ENCODE results near the gene UBE2I. TPM values are rescaled to one million over a fixed set of nuclear protein-coding genes. Genes with fewer than 3 reads are reported as not detected.

UBE2I gene
- total RNA-seq, 6 experiments from 2014 or later = 25.0 to 48.0 (median 39.3) TPM

DNA sequence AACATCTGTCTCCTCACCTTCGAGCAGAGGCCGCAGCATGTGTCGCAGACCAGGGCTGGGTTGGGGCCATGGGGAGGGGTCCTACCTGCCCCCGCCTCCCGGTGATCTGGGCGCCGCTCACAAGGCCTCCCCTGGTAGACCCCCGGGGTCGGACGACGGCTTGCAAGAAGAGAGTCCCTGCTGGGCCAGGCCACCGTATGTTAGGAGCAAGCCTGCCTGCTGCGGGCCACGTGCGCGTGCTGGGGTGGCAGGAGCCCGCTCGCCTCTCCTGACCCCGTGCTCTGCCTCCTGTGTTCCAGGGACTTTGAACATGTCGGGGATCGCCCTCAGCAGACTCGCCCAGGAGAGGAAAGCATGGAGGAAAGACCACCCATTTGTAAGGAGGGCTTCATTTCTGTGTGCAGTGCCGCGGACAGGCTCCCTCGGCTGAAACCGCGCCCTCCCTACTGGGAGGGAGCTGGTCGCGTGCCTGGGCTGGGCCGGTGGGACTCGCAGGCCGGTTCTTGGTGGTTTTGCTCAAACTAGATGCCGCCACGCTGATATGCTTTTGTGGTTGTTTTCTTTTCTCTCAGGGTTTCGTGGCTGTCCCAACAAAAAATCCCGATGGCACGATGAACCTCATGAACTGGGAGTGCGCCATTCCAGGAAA lies 4.4 kb downstream of the UBE2I start:
- Histone ChIP-seq H3K4me3 (no peak overlapping the region), H3K27me3 (no peaks in the 10 kb centered on the region), H3K36me3 (peaks cover 0 to 55% (median 24%) of the 10 kb centered on the region in 4 donors), H3K27ac (no peak overlapping the region), H3K4me1 (peaks cover 0 to 24% (median 11%) of the 10 kb centered on the region in 4 donors), H3K9me3 (no peaks in the 10 kb centered on the region)
- TF ChIP-seq, protein P1, sequence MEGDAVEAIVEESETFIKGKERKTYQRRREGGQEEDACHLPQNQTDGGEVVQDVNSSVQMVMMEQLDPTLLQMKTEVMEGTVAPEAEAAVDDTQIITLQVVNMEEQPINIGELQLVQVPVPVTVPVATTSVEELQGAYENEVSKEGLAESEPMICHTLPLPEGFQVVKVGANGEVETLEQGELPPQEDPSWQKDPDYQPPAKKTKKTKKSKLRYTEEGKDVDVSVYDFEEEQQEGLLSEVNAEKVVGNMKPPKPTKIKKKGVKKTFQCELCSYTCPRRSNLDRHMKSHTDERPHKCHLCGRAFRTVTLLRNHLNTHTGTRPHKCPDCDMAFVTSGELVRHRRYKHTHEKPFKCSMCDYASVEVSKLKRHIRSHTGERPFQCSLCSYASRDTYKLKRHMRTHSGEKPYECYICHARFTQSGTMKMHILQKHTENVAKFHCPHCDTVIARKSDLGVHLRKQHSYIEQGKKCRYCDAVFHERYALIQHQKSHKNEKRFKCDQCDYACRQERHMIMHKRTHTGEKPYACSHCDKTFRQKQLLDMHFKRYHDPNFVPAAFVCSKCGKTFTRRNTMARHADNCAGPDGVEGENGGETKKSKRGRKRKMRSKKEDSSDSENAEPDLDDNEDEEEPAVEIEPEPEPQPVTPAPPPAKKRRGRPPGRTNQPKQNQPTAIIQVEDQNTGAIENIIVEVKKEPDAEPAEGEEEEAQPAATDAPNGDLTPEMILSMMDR (IDR thresholded peaks at IDR 0.05) = no peak
- TF ChIP-seq POLR2A (IDR thresholded peaks at IDR 0.05) = no peak
- 100% methylated on average over 1 of the region's 38 CpGs for WGBS (ENCODE audit: insufficient coverage, low coverage, low lambda C conversion rate, missing lambda C conversion rate)
- intact Hi-C loops (cut with DNase I) = no loop called here
- DNase-seq (peak in 1 of 3 donors; percentile 48), ATAC-seq (no peak)

DNA sequence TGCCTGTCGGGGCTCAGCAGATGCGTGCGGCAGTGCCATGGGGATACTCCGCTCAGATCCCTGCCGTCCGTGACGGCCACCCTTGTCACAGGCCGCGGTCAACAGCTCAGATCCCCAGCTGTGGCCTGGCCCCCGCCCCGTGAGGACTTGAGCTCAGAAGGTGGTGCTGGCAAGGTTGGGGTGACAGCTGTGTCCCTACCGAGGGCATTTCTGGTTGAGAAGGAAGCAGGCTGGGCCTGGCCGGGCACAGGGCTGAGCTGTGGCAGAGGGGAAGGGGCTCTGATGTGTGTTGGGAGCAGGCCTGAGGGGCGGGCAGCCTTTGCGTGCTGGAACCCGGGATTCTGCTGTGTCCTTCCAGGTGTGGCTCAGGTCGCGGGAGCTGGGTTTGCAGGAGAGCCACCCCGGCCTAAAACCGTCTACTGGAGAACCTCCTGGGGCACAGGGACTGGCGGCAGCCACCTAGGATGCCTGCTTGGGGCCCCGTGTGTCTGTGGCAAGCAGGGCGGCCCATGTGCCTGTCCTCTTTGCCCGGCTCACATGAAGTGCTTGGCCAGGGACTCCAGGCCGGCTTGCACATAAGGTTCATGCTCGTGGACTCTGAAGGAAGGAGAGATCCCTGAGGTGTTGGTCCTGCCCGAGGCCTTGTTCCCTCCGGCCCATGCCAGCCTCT lies 5.1 kb downstream of the UBE2I start:
- H3K4me3 ChIP-seq = no peak overlapping the region
- 60% methylated on average over 1 of the region's 28 CpGs for WGBS (ENCODE audit: insufficient coverage, low coverage, low lambda C conversion rate, missing lambda C conversion rate)
- H3K27me3 ChIP-seq = no peaks in the 10 kb centered on the region
- ATAC-seq (no peak), DNase-seq (peak in 1 of 3 donors; percentile 44)
- TF ChIP-seq, protein P1 (IDR thresholded peaks at IDR 0.05) = no peak
- no peak for TF ChIP-seq POLR2A (IDR thresholded peaks at IDR 0.05)
- H3K36me3 ChIP-seq = peaks cover 0 to 62% (median 31%) of the 10 kb centered on the region in 4 donors
- H3K27ac ChIP-seq = no peak overlapping the region
- intact Hi-C loops (cut with DNase I) = no loop called here
- no peaks in the 10 kb centered on the region for H3K9me3 ChIP-seq
- peaks cover 0 to 24% (median 11%) of the 10 kb centered on the region in 4 donors for H3K4me1 ChIP-seq

DNA sequence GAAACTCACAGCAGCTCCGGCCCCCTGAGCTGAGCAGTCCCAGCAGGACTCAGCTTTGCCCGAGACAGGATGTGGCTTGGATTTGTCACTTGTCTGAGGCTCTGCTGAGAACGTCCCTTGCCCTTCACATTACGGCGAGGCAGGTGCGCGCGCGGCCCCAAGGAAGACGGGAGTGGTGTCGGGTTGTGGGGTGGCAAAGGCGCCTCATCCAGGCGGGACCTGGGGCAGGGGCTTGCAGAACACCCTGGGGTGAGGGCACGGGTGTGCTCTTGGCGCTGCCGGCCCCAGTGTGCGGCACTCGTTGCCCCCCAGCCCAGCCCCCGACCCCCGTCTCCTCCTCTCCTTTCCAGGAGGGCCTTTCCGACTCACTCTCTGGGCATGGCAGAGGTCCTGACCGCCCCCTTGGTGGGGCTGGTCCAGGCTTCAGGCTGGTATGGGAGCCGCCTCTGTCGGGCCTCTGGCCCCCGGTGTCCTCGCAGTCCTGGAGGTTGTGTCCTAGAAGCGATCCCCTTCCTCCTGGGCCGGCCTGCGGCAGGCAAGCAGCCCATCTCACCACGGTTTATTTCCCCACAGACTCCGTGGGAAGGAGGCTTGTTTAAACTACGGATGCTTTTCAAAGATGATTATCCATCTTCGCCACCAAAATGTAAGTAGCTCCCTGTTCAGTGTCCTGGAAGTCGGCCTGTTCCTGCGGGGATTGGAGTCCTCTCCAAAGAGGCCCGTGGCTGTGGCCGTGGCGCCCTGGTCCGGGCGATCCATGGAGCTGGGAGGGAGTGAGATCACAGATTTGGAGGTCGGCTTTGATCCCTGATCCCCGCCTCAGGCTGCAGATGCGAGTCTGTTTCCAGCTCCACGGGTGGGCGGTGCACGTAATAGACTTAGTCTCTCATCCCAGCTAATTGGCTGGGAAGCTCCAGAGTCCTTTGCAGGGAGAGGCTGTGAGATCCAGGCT lies 5.9 kb downstream of the UBE2I start:
- 0% methylated on average over 1 of the region's 46 CpGs for WGBS (ENCODE audit: insufficient coverage, low coverage, low lambda C conversion rate, missing lambda C conversion rate)
- no peak for ATAC-seq
- H3K36me3 ChIP-seq = peaks cover 0 to 70% (median 36%) of the 10 kb centered on the region in 4 donors

DNA sequence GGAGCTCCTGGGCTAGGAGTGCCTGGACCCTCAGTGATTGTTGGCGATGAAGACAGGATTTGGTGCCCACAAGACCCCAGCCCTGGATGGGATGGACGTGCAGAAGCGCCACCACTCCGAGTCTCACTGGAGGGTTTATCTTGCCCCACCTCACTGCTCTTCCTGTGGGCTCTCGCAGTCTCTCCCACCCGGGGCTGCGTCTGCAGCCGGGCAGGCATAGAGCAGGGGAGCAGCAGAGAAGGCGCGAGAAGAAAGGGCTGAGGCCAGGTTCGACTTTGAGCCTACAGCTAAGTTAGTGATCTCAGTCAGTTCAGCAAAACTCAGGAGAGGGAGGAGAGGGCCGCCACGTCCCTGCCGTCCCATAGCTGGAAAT lies 6.6 kb downstream of the UBE2I start:
- Histone ChIP-seq H3K9me3 (no peaks in the 10 kb centered on the region), H3K4me1 (peaks cover 0 to 16% (median 8%) of the 10 kb centered on the region in 4 donors), H3K36me3 (peaks cover 0 to 77% (median 39%) of the 10 kb centered on the region in 4 donors), H3K4me3 (no peak overlapping the region), H3K27me3 (no peaks in the 10 kb centered on the region), H3K27ac (no peak overlapping the region)
- no CpG with 5 or more reads among the region's 14 CpGs for WGBS (ENCODE audit: insufficient coverage, low coverage, low lambda C conversion rate, missing lambda C conversion rate)
- no peak for DNase-seq
- no peak for ATAC-seq
- intact Hi-C loops (cut with DNase I) = no loop called here
- no peak for TF ChIP-seq POLR2A (IDR thresholded peaks at IDR 0.05)
- TF ChIP-seq, protein P1 (IDR thresholded peaks at IDR 0.05) = no peak

More for the DNA sequence above, 5.9 kb downstream of the UBE2I start:
- H3K27me3 ChIP-seq = no peaks in the 10 kb centered on the region
- DNase-seq = no peak
- TF ChIP-seq, protein P1 (IDR thresholded peaks at IDR 0.05) = no peak
- TF ChIP-seq POLR2A (IDR thresholded peaks at IDR 0.05) = no peak
- H3K4me1 ChIP-seq = peaks cover 0 to 23% (median 11%) of the 10 kb centered on the region in 4 donors
- no peak overlapping the region for H3K27ac ChIP-seq
- H3K4me3 ChIP-seq = no peak overlapping the region
- H3K9me3 ChIP-seq = no peaks in the 10 kb centered on the region
- intact Hi-C loops (cut with DNase I) = no loop called here
